ENCODE measurements around the gene STPG3.

STPG3 gene

DNA sequence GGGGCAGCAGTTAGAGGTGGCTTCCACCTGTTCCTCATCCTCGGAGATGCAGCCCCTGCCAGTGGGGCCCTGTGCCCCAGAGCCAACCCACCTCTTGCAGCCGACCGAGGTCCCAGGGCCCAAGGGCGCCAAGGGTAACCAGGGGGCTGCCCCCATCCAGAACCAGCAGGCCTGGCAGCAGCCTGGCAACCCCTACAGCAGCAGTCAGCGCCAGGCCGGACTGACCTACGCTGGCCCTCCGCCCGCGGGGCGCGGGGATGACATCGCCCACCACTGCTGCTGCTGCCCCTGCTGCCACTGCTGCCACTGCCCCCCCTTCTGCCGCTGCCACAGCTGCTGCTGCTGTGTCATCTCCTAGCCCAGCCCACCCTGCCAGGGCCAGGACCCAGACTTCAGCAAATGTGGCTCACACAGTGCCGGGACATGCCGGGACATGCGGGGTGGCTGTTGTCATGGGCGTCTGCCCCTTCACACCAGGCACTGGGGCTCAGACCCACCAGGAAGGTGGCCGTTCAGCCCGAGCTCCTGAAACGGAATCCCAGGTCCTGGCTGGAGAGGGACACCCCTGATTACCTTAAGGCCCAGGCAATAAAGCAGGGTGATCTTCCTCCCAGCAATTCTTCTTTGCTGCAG lies 25.3 kb upstream of the STPG3 start:
- CTCF ChIA-PET = interaction anchor here (0.7 to 6.6 kb wide), 15 partner anchors 10 to 197 kb away, joined by 3 to 139 read pairs (median 5); partner anchors contain the start of genes EXD3, NPDC1, SAPCD2 and TUBB4B
- H3K4me3 ChIP-seq (ENCODE audit: low read depth, low read length) = no peak overlapping the region
- POLR2A ChIA-PET = interaction anchor here (2.5 kb wide), 1 partner anchor 15 kb away, joined by 14 read pairs; the partner anchor contains the start of gene TUBB4B
- no peak for DNase-seq (ENCODE audit: low read depth, low spot score)
- TF ChIP-seq, protein P1, sequence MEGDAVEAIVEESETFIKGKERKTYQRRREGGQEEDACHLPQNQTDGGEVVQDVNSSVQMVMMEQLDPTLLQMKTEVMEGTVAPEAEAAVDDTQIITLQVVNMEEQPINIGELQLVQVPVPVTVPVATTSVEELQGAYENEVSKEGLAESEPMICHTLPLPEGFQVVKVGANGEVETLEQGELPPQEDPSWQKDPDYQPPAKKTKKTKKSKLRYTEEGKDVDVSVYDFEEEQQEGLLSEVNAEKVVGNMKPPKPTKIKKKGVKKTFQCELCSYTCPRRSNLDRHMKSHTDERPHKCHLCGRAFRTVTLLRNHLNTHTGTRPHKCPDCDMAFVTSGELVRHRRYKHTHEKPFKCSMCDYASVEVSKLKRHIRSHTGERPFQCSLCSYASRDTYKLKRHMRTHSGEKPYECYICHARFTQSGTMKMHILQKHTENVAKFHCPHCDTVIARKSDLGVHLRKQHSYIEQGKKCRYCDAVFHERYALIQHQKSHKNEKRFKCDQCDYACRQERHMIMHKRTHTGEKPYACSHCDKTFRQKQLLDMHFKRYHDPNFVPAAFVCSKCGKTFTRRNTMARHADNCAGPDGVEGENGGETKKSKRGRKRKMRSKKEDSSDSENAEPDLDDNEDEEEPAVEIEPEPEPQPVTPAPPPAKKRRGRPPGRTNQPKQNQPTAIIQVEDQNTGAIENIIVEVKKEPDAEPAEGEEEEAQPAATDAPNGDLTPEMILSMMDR (IDR thresholded peaks at IDR 0.05; ENCODE audit: insufficient read depth, low read length, missing control alignments) = no peak

DNA sequence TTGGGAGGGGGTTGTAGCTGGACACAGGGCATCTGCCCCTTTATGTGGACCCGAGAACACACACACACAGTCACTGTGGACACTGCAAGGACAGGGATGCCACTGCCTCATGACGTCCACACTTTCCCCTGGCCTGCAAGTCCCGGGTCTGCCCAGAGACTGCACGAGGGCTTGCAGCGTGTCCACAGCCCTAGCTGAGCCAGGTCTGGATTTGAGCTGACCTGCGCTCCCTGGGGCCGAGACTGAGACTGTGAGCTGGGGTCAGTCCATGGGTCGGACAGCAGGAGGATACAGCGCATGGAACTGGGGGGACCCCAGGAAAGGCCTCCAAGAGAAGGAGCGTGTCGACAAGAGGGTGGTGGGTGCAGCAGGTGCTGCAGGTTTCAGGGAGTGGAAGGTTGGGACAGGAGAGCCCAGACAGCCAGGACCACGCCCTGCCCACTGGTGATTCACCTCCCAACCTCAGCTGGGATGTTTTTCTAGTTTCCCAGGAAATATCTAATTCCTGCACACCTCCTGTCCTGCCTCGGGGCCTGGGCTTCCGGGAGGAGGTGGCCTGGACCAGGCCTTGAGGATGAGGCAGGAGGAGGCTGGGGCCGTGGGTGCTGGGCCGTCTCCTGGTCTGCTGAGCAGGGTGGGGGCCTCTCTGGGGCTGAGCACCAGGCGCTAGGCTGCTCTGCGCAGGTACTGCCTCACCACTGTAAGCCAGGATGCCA lies 24.6 kb upstream of the STPG3 start:
- no peak overlapping the region for H3K4me3 ChIP-seq (ENCODE audit: low read depth, low read length)
- no peak for DNase-seq (ENCODE audit: low read depth, low spot score)

DNA sequence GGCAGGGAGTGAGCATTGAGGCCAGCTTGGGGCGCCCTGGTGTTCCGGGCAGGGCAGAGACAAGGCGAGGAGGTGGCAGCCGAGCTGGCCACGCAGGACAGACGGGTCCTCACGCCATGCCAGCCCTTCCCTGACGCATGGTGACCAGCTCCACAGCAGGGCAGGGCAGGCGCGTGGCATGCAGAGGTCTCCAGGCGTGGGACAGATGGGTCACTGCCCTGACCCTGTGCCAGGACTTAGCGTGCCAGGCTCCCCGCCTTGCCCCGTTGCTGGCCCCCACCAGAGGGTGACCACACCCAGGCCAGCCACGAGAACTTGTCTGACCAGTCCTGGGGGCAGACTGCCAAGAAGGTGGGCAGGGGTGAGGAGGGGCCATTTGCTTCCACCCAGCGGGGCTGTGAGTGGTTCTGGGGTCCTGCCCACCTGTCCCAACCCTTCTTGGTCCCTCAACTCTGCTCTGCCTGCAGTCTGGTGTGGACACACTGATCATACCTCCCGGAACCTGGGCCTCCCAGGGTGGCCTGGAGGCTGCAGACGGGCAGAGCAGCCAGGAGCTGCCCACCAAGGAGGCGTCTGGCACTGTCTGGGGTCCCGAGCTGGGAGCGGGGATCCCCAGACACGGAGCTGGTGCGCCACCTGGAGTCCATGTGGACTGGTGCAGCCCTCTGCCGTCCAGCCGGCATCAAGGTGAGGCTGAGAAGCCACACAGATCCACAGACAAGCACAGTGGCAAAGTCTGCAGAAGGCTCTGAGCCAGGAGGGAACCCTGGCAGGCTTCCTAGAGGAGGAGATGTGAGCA lies 23.8 kb upstream of the STPG3 start, which contains the start of gene RNF224:
Gene RNF224, plus strand, starts transcription at position 449 of the 799 bp plus-strand sequence. CDS start 834 bp downstream, outside the sequence.
- TF ChIP-seq, protein P1 (IDR thresholded peaks at IDR 0.05; ENCODE audit: insufficient read depth, low read length, missing control alignments) = peak; percentile 93
- DNase-seq (ENCODE audit: low read depth, low spot score) = no peak
- ChIA-PET CTCF (interaction anchor here (0.9 to 6.6 kb wide), 27 partner anchors 8 to 192 kb away, joined by 3 to 139 read pairs (median 5); partner anchors contain the start of genes ANAPC2, DPP7, NPDC1 and SAPCD2), POLR2A (interaction anchor here (1.0 to 2.5 kb wide), 5 partner anchors 13 to 181 kb away, joined by 3 to 14 read pairs (median 4); partner anchors contain the start of genes ANAPC2, SSNA1 and TUBB4B)
- no peak within 1 kb of the TSS for H3K4me3 ChIP-seq (ENCODE audit: low read depth, low read length)

More for the DNA sequence above, 24.6 kb upstream of the STPG3 start:
- CTCF ChIA-PET = interaction anchor here (0.7 to 6.6 kb wide), 22 partner anchors 11 to 197 kb away, joined by 3 to 139 read pairs (median 5); partner anchors contain the start of genes ANAPC2, EXD3, NPDC1 and SAPCD2
- TF ChIP-seq, protein P1 (IDR thresholded peaks at IDR 0.05; ENCODE audit: insufficient read depth, low read length, missing control alignments) = no peak
- POLR2A ChIA-PET = interaction anchor here (1.1 to 2.5 kb wide), 3 partner anchors 14 to 38 kb away, joined by 4 to 14 read pairs (median 5); partner anchors contain the start of genes ANAPC2, SSNA1 and TUBB4B

DNA sequence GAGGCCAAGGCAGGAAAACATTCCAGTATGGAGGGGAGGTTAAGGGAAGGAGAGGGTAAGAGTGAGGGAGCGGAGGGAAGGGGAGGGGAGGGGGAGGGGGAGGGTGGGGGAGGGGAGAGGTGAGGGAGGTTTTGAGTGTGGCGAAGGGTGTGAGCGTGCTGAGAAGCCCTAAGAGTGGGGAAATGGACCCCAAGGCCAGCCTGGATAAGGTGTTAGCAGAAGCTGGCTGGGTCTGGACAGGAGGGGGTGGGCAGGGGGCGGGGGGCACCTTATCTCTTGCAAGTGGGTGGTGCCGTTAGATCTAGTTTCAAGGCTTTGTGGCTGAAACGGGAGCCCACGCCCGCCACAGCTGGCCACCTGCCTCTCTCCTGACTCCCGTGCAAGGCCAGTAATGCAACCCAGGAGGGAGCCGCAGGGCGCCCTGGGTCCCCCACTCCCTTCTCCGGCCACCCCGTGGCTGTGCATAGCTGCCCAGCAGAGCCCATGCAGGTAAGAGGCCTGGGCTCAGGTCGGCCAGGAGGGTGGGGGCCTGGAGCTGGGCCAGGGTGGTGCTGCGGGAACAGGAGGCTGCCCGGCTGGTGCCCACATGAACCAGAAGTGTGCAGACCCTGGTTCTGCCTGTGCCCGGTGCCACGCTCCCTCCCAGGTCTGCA lies 23.1 kb upstream of the STPG3 start:
- DNase-seq (ENCODE audit: low read depth, low spot score) = no peak
- CTCF ChIA-PET = interaction anchor here (0.8 to 6.6 kb wide), 26 partner anchors 9 to 193 kb away, joined by 3 to 139 read pairs (median 5); partner anchors contain the start of genes ANAPC2, DPP7, NELFB and NPDC1
- TF ChIP-seq, protein P1 (IDR thresholded peaks at IDR 0.05; ENCODE audit: insufficient read depth, low read length, missing control alignments) = no peak
- POLR2A ChIA-PET = interaction anchor here (1.0 to 2.5 kb wide), 5 partner anchors 13 to 181 kb away, joined by 3 to 14 read pairs (median 4); partner anchors contain the start of genes ANAPC2, SSNA1 and TUBB4B
- H3K4me3 ChIP-seq (ENCODE audit: low read depth, low read length) = no peak overlapping the region

DNA sequence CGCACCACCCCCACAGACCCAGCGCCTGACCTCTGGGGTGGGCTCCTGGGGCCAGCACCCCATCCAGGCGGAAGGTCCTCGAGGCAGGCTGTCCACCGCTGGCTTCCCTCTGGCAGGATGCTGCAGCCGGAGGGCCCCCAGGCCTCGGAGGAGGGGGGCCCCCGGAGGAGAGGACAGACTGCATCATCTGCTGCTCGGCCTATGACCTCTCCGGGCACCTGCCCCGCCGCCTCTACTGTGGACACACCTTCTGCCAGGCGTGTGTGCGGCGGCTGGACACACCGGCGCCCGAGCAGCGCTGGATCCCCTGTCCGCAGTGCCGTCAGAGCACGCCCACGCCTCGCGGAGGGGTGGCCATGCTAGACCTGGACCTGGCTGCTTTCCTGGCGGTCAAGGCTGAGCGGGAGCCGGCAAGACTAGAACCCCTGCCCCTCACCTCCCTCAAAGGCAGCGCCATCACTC lies 22.5 kb upstream of the STPG3 start:
- TF ChIP-seq, protein P1 (IDR thresholded peaks at IDR 0.05; ENCODE audit: insufficient read depth, low read length, missing control alignments) = no peak
- H3K4me3 ChIP-seq (ENCODE audit: low read depth, low read length) = no peak overlapping the region
- ChIA-PET CTCF (interaction anchor here (0.8 to 6.6 kb wide), 14 partner anchors 9 to 184 kb away, joined by 3 to 139 read pairs (median 8); partner anchors contain the start of genes ANAPC2, DPP7, NELFB and NPDC1), POLR2A (no interaction called here)
- no peak for DNase-seq (ENCODE audit: low read depth, low spot score)
